Stomach (tissue), 9 donors: ENCODE data around the gene ADAMTS12. TPM values are rescaled to one million over a fixed set of nuclear protein-coding genes. Genes with fewer than 3 reads are reported as not detected.

Experiments
- DNase-seq, 2 donors: peaks; one replicate each; pipeline versions ENCODE4 v3.0.0 to v3.0.0-alpha.2; 2013 to 2019
- H3K27ac ChIP-seq, 5 donors: fragments of 200-600 bp in 4 of 5; sonication (generic) in 4 of 5; one replicate each; pipeline ENCODE4 v1.5.1; 2013 to 2019; ENCODE audit warnings: mild to moderate bottlenecking in 1 of 5, moderate library complexity in 1 of 5
- H3K27me3 ChIP-seq, 3 donors: fragments of 200-600 bp; sonication (generic); one replicate each; pipeline ENCODE4 v1.5.1; 2017 to 2019; ENCODE audit warnings: mixed run types in 1 of 3
- H3K36me3 ChIP-seq, 4 donors: fragments of 200-600 bp; sonication (generic); 1 replicate in 3 of 4; 2 replicates in 1 of 4; pipeline ENCODE4 v1.5.1; 2016 to 2019
- H3K4me1 ChIP-seq, 4 donors: fragments of 200-600 bp; sonication (generic); one replicate each; pipeline ENCODE4 v1.5.1; 2016 to 2019
- H3K4me3 ChIP-seq, 4 donors: fragments of 200-600 bp; sonication (generic) in 3 of 4; one replicate each; pipeline ENCODE4 v1.5.1; 2016 to 2019; ENCODE audit warnings: mild to moderate bottlenecking in 1 of 4
- H3K9me3 ChIP-seq, 4 donors: fragments of 200-600 bp; sonication (generic); one replicate each; pipeline ENCODE4 v1.5.1; 2016 to 2019
- EP300 ChIP-seq: sonication (generic); formaldehyde crosslinking; IDR thresholded peaks from one replicate; pipeline ENCODE4 v1.6.1; 2017; ENCODE audit warnings: antibody characterized with exemption
- POLR2A ChIP-seq, 4 donors: fragments of 450-650 bp; IDR thresholded peaks; one replicate each; pipeline ENCODE4 v1.6.1; 2016; ENCODE audit warnings: antibody characterized with exemption in 4 of 4, control low read depth in 2 of 4, mild to moderate bottlenecking in 1 of 4, moderate library complexity in 1 of 4
- POLR2AphosphoS5 ChIP-seq, 3 donors: sonication (generic); formaldehyde crosslinking; IDR thresholded peaks; one replicate each; pipeline ENCODE4 v1.6.1; 2016; ENCODE audit warnings: antibody characterized with exemption in 3 of 3
- WGBS, 5 donors: extraction: QIAGEN DNeasy Blood & Tissue Kit in 3 of 5; methylation state at CpG; one replicate each; pipeline versions ENCODE4 v1.1.5 to v1.1.7; 2013 to 2018; 5-methylcytosine and 5-hydroxymethylcytosine counted together
- intact Hi-C: fragments of 100-400 bp; cut with DNase I; formaldehyde crosslinking; loops from one replicate; pipeline ENCODE4 v1.15.1; 2023; ENCODE audit warnings: low total_unique reads
- polyA plus RNA-seq, 3 donors: library from polyadenylated mRNA; stranded (reverse); fragments of 200-250 nt; gene quantifications; one replicate each; pipeline ENCODE4 v1.2.3, GENCODE V29; 2013
- total RNA-seq, 5 donors: library from RNA; depleted of rRNA; stranded (reverse); fragments of >200 nt; gene quantifications; one replicate each; pipeline versions ENCODE4 v1.1.0 to v1.2.3, GENCODE V29; 2014 to 2016
- TF ChIP-seq, protein P1 (sequence below), 7 experiments: fragments of 450-650 bp in 4 of 7; fragments of 200-600 bp in 3 of 7; sonication (generic) in 3 of 7; IDR thresholded peaks; one replicate each; pipeline ENCODE4 v1.5.1; 2016 to 2019; ENCODE audit warnings: antibody characterized with exemption in 7 of 7, control low read depth in 2 of 7, mild to moderate bottlenecking in 1 of 7
- donor health status: healthy with polysubstance abuse.
- donor health status: Bipolar disorder and iron deficiency.
- donor health status: healthy.

Gene ADAMTS12
- total and polyA plus RNA-seq, 8 donors: 0.14 to 17.1 (median 0.62) TPM; not detected in 1

DNA sequence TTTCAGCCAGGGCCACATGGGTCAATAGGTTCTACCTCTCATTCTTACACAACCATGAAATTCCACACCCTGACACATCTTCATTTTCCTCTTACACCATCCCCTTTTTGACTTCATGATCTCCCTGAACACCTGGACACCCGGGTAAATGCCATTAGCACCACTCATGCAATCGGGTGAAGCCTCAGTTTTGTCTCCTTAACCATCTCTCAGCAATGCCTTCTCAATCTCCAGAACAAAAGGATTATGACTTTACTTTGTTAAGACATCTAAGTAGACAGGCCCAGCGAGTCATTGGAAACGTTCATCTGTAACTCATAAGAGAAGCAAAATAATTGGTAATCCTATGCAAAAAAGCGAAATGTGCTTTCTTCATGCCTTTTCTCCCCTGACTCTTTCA, 49.9 kb downstream of the ADAMTS12 start:
- DNase-seq: no peak
- intact Hi-C loops: no loop called here
- Histone ChIP-seq H3K36me3 (no peaks in the 10 kb centered on the region), H3K4me3 (no peak overlapping the region), H3K4me1 (peaks cover 0 to 7% (median 0%) of the 10 kb centered on the region in 4 donors), H3K27ac (no peak overlapping the region), H3K9me3 (no peaks in the 10 kb centered on the region), H3K27me3 (no peaks in the 10 kb centered on the region)
- WGBS, 5 donors: 83 to 95% (median 89%) methylated on average over 5 of the region's 5 CpGs
- TF ChIP-seq POLR2A (IDR thresholded peaks at IDR 0.05) (no peak), EP300 (no peak), POLR2AphosphoS5 (IDR thresholded peaks at IDR 0.05) (no peak)
- TF ChIP-seq, protein P1, sequence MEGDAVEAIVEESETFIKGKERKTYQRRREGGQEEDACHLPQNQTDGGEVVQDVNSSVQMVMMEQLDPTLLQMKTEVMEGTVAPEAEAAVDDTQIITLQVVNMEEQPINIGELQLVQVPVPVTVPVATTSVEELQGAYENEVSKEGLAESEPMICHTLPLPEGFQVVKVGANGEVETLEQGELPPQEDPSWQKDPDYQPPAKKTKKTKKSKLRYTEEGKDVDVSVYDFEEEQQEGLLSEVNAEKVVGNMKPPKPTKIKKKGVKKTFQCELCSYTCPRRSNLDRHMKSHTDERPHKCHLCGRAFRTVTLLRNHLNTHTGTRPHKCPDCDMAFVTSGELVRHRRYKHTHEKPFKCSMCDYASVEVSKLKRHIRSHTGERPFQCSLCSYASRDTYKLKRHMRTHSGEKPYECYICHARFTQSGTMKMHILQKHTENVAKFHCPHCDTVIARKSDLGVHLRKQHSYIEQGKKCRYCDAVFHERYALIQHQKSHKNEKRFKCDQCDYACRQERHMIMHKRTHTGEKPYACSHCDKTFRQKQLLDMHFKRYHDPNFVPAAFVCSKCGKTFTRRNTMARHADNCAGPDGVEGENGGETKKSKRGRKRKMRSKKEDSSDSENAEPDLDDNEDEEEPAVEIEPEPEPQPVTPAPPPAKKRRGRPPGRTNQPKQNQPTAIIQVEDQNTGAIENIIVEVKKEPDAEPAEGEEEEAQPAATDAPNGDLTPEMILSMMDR (IDR thresholded peaks at IDR 0.05): no peak

GRCh38 chr5:33840927-33841547, 50.8 kb downstream of the ADAMTS12 start:
- no peak for DNase-seq
- TF ChIP-seq POLR2A (IDR thresholded peaks at IDR 0.05): no peak
- TF ChIP-seq EP300: no peak
- TF ChIP-seq, protein P1 (IDR thresholded peaks at IDR 0.05): no peak
- no peak for TF ChIP-seq POLR2AphosphoS5 (IDR thresholded peaks at IDR 0.05)
- no peaks in the 10 kb centered on the region for H3K27me3 ChIP-seq
- no peaks in the 10 kb centered on the region for H3K9me3 ChIP-seq
- H3K36me3 ChIP-seq: no peaks in the 10 kb centered on the region
- peaks cover 0 to 7% (median 0%) of the 10 kb centered on the region in 4 donors for H3K4me1 ChIP-seq
- intact Hi-C loops: no loop called here
- H3K4me3 ChIP-seq: no peak overlapping the region
- H3K27ac ChIP-seq: no peak overlapping the region

DNA sequence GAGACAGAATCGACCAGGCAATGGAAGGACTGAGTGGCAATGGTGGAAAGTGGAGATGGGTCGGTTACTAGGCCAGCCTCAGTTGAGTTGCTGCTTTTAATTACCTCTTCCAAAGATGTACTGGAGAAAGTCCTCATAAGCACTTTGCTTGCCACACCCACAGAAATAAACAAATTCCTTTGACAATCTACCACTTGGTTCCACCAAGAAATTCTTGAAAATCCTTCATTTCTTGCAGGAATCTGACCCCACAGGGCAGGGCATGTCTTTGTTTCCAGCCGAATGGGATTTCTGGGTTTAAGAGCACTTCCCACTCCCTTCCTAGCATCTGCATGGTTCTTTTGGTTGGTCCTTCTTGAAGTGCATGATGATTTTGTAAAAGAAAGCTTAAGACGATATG, 54.5 kb downstream of the ADAMTS12 start:
- Histone ChIP-seq H3K27ac (no peak overlapping the region), H3K4me1 (peaks cover 0 to 7% (median 0%) of the 10 kb centered on the region in 4 donors), H3K27me3 (no peaks in the 10 kb centered on the region), H3K9me3 (no peaks in the 10 kb centered on the region), H3K36me3 (no peaks in the 10 kb centered on the region), H3K4me3 (no peak overlapping the region)
- intact Hi-C loops: no loop called here
- 76 to 85% (median 80%) methylated on average over 4 of the region's 4 CpGs for WGBS, 5 donors
- TF ChIP-seq, protein P1 (IDR thresholded peaks at IDR 0.05): no peak
- TF ChIP-seq EP300 (no peak), POLR2A (IDR thresholded peaks at IDR 0.05) (no peak), POLR2AphosphoS5 (IDR thresholded peaks at IDR 0.05) (no peak)
- DNase-seq: no peak

DNA sequence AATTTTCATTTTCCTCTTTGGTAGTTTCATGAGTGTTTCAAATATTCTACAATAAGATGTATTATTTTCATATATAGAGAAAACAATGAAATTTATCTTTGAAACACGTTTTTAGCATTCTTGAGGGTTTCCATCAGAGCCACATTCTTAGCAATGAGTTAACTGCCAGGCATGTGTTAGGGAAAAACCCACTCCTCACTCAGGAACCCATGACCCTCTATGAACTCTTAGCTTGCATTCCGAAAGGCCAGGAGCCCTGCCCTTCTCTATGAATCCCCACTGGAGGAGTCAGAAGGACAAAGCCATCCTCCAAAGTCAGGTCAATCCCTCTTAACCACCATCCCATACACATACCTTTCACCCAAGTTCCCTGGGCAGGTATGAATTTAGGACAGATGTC, 57.5 kb downstream of the ADAMTS12 start:
- DNase-seq: no peak
- Histone ChIP-seq H3K27ac (no peak overlapping the region), H3K4me3 (no peak overlapping the region), H3K36me3 (no peaks in the 10 kb centered on the region), H3K27me3 (no peaks in the 10 kb centered on the region), H3K9me3 (no peaks in the 10 kb centered on the region), H3K4me1 (no peaks in the 10 kb centered on the region)
- TF ChIP-seq, protein P1 (IDR thresholded peaks at IDR 0.05): no peak
- TF ChIP-seq EP300 (no peak), POLR2AphosphoS5 (IDR thresholded peaks at IDR 0.05) (no peak), POLR2A (IDR thresholded peaks at IDR 0.05) (no peak)
- intact Hi-C loops: no loop called here
- WGBS, 5 donors: 51 to 85% (median 65%) methylated on average over 2 of the region's 2 CpGs
